HG02763 (cell line): ENCODE data around the gene ACOT7.

Experiments
- ATAC-seq: cut with Tn5 transposase; IDR thresholded peaks from one replicate; pipeline ENCODE4 v1.9.1; 2021; ENCODE audit warnings: mild to moderate bottlenecking, moderate library complexity; ENCODE audit not compliant: unreplicated experiment

The ACOT7 gene

DNA sequence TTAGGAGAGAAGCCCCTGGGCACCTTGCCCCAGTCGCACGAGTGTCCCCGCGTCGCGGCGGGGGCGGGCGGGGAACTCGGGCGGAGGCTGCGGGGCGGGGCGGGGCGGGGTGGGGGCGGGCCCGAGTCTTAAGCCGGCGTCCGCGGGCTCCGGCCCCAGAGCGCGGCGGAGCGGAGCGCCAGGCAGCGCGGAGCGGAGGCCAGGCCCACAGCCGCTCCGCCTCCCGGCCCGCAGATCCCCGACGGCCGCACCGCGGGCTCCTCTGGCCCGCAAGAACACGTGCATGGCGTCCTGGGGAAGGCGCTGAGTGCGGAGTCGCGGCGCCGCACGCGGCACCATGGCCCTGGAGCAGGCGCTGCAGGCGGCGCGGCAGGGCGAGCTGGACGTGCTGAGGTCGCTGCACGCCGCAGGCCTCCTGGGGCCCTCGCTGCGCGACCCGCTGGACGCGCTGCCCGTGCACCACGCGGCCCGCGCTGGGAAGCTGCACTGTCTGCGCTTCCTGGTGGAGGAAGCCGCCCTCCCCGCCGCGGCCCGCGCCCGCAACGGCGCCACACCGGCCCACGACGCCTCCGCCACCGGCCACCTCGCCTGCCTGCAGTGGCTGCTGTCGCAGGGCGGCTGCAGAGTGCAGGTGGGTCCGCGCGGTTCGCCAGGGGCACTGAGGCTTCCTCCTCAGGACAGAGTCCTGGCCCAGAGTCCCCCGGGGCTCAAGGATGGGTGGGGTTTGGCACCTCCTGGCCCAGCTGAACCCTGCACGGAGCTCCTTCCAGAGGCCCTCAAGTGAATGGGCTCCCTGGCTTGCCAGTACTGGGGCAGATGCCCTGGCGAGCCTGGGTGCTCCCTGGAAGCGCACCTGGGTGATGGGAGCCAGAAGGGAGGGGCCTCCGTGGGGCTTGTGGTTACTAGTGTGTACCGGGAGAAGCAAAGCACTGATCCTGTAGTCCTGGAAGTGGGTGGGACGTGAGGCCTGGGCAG is 31.3 kb upstream of the ACOT7 start, which contains the start of gene ESPN:
ESPN (plus strand) TSS at position 158 of the 975 bp plus-strand sequence; CDS start at position 338, 180 bp downstream.
- ATAC-seq: no peak

DNA sequence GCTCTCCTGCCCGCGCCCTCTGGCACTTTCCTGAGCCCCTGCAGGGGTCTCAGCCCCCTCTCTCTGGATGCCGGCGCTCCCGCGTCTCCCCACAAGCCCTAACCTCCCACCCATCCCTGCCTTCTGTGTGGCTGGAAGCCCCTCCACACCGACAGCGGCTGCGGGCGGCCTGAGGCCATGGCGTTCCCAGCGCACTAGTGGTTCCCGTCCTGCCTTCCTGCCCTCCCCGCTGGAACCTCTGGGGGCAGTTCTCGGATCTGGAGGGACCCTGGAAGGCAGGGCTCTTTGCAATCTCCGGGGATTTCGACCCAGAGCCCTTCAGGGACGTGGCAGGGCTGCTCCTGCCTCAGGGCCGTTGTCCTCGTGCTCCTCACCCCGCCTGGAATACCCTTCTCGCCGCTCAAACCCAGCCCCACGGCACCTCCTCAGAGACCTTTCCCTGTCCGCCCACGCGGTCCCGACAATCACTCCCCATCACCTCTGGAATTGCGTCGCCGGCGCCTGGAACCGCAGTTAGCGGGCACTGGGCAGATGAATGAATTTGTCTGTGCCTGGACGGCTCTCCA is 30.5 kb upstream of the ACOT7 start:
- no peak for ATAC-seq

GRCh38 chr1:6423321-6423999 is 29.9 kb upstream of the ACOT7 start:
- no peak for ATAC-seq

- ATAC-seq: no peak
Measured at GRCh38 chr1:6421266-6421665, 27.7 kb upstream of the ACOT7 start.

- ATAC-seq: no peak
Measured at GRCh38 chr1:6420454-6421042, 27.0 kb upstream of the ACOT7 start.

DNA sequence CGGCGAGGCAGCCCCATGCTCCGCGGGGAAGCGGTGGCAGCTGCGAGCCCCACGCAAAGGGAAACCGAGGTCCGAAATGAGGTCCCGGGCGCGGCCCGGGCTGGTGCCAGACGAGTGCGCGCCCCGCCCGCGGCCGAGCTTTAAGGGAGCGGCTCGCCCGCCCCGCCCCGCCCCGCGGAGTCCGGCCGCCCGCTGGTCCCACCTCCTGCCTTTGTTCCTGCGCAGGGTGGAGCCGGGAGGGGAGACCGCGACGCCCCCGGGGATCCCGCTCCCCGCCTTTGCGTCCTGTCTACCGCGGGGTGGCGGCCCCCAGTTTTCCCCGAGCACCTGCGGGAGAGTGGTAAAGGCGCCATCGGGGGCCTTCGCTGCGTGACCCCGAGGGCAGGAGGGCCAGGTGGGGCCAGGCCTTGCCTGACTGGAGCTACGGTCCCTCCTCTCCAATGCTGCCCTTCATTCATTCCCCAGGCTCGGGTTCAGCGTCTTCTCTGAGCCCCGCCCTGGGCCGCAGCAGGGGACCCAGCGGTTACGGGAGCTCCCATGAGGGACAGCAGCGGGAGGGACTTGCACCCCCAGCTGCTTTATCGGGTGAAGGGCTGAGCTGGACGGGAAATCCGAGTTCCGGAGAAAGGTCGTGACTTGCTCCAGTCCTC is 26.4 kb upstream of the ACOT7 start, which contains the start of gene HES2:
HES2 (minus strand) TSS at position 116 of the 650 bp plus-strand sequence; CDS start at position 17, 99 bp downstream.
- ATAC-seq: no peak

- no peak for ATAC-seq
Measured at GRCh38 chr1:6419397-6419803, 25.8 kb upstream of the ACOT7 start.

GRCh38 chr1:6418668-6419396 is 25.3 kb upstream of the ACOT7 start:
- no peak for ATAC-seq

DNA sequence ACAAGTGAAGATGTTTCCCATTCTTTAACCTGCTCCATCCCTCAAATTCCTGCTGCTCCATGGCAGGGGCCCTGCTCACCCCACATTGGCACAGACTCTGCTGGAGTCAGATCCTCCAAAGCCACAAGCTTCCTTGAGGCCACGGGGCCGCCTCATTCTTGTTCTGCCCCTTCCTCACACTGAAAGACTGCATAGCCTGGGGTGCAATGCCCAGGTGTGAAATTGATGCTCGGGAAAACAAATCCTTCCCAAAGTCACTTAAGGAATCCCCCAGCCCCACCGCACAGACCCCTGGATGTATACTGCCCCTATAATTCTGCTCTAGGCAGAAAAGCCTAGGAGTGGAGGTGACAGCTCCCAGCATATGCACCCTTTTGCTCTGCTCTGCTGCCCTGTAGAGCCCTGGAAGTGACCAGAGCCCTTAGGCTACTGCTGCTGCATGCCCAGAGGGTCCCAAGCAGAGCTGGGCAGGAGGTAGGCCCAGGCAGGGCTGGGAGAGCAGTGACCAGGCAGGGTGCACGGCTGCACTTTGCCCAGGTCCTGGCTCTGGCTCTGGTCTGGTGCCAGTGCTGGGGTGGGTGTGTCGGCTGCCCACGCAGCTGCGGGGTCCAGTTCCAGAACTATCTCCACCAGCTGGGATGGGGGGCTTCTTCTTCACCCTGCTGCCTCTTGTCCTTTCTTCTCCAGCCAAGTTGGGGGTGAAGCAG is 24.5 kb upstream of the ACOT7 start:
- ATAC-seq: no peak

GRCh38 chr1:6416906-6417305 is 23.3 kb upstream of the ACOT7 start:
- no peak for ATAC-seq

DNA sequence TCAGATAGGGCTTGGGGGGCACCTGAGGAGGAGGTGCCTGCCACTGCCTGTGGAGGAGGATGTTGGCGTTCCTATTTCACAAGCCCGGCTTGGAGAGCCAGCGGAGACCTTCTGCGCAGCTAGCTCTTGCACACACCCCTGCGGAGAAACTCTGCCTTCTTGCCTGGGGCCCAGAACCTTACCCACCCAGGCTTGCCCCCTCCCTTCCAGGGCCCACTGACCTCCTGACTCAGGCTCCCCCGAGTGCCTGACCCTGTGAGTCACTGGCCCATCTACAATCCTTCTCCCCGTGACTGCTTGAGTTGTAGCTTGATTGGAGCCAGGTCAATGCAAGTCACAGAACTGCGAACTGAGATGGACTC is 22.7 kb upstream of the ACOT7 start:
- ATAC-seq: no peak

GRCh38 chr1:6414881-6415626 is 21.5 kb upstream of the ACOT7 start:
- ATAC-seq: no peak

- ATAC-seq: peak; percentile 48
Measured at GRCh38 chr1:6414443-6414844, 20.9 kb upstream of the ACOT7 start.

DNA sequence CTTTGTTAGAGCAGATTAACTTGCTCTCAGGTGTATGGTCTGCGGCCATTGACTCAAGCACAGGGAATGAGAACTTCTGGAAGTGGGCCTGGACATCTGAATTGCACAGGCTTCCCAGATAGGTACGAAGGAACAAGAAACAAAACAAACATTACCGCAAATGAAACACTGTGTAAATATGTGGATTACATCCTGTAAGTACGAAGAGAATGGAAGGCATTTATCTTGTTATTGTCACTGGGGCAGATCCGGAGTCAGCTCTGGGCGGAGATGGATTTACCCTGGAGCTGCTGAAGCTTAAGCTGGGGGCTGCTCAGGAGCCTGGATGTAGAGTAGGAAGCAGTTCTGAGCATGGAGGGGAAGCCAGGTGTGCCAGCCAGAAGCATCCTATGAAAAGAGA is 19.3 kb upstream of the ACOT7 start:
- no peak for ATAC-seq

DNA sequence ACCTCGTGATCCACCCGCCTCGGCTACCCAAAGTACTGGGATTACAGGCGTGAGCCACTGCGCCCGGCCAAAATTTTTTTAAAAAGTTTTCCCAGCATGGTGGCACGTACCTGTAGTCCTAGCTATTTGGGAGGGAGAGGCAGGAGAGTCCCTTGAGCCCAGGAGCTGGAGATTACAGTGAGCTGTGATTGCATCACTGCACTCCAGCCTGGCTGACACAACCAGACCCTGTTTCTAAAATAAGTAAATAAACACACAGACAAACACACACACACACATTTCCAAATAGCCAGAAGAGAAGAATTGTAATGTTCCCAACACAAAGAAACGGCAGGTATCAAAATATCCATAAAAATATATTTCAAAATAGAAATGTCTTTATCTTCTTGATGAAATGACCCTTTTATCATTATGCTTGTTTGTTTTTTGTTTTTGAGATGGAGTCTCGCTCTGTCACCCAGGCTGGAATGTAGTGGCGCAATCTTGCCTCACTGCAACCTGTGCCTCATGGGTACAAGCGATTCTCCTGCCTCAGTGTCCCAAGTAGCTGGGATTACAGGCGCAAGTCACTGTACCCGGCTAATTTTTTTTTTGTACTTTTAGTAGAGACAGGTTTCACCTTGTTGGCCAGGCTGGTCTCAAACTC is 16.8 kb upstream of the ACOT7 start:
- ATAC-seq: no peak

- no peak for ATAC-seq
Measured at GRCh38 chr1:6409733-6410132, 16.2 kb upstream of the ACOT7 start.

GRCh38 chr1:6409053-6409452 is 15.5 kb upstream of the ACOT7 start:
- no peak for ATAC-seq

GRCh38 chr1:6408023-6408422 is 14.5 kb upstream of the ACOT7 start:
- ATAC-seq: no peak
